Fibroblast of mammary gland (primary cell): Measurements from ENCODE around the gene KCND3.

Source experiments
- DNase-seq: peaks from one replicate; pipeline ENCODE4 v3.0.0-alpha.2; 2010; ENCODE audit warnings: low read depth
- H3K4me3 ChIP-seq: 2 replicates; pipeline ENCODE4 v1.5.1; 2011; ENCODE audit warnings: low read depth, mild to moderate bottlenecking, low read length, moderate library complexity; ENCODE audit not compliant: control insufficient read depth
- CTCF ChIP-seq: conservative IDR thresholded peaks from 2 replicates; pipeline ENCODE4 v1.5.1; 2011; ENCODE audit warnings: low read depth, low read length, inconsistent platforms; ENCODE audit not compliant: control insufficient read depth, insufficient read depth

KCND3 gene

GRCh38 chr1:111943846-111944749, 45.4 kb downstream of the KCND3 start:
- DNase-seq, result no peak
- TF ChIP-seq CTCF, result no peak
- no peak overlapping the region for H3K4me3 ChIP-seq

GRCh38 chr1:111943066-111943465, 46.4 kb downstream of the KCND3 start:
- no peak for TF ChIP-seq CTCF
- no peak for DNase-seq
- no peak overlapping the region for H3K4me3 ChIP-seq

GRCh38 chr1:111938536-111938935, 50.9 kb downstream of the KCND3 start:
- no peak for TF ChIP-seq CTCF
- no peak for DNase-seq
- H3K4me3 ChIP-seq, result no peak overlapping the region

GRCh38 chr1:111938123-111938522, 51.3 kb downstream of the KCND3 start:
- H3K4me3 ChIP-seq, result no peak overlapping the region
- no peak for TF ChIP-seq CTCF
- DNase-seq, result no peak

- DNase-seq, result no peak
- no peak overlapping the region for H3K4me3 ChIP-seq
- TF ChIP-seq CTCF, result no peak
Observed at GRCh38 chr1:111937147-111937725, 52.2 kb downstream of the KCND3 start.

- no peak for DNase-seq
- no peak overlapping the region for H3K4me3 ChIP-seq
- no peak for TF ChIP-seq CTCF
Observed at GRCh38 chr1:111934106-111934852, 55.2 kb downstream of the KCND3 start.
